A673 (cell line): ENCODE data around the gene LPCAT1. TPM values are rescaled to one million over a fixed set of nuclear protein-coding genes. Genes with fewer than 3 reads are reported as not detected.

Experiments used
- BruUV-seq: library from RNA; stranded (reverse); fragments of 400-500 nt; replicated peaks from 2 replicates; lab custom pipeline; 2021; lab: Mats Ljungman, UMichigan
- CTCF ChIA-PET: fragments of 300-600 bp; sonication (Branson Sonifier 250); formaldehyde crosslinking; loops from one replicate; lab custom pipeline; 2022; ENCODE audit warnings: antibody characterized with exemption; lab: Charles Lee
- POLR2A ChIA-PET: fragments of 300-600 bp; sonication (Branson Sonifier 250); formaldehyde crosslinking; loops from one replicate; lab custom pipeline; 2022; ENCODE audit warnings: antibody characterized with exemption; ENCODE audit not compliant: low non-redundant PET; lab: Charles Lee
- DNase-seq: peaks from one replicate; pipeline ENCODE4 v3.0.0-alpha.2; 2015; ENCODE audit warnings: low spot score
- H3K27ac ChIP-seq: fragments of 200-600 bp; sonication (generic); 2 replicates; pipeline ENCODE4 v1.5.1; 2016; ENCODE audit warnings: mixed run types, low read depth, mild to moderate bottlenecking, mixed read lengths, antibody characterized with exemption, low read length; ENCODE audit not compliant: poor library complexity, severe bottlenecking
- H3K27me3 ChIP-seq: fragments of 200-600 bp; sonication (generic); replicated peaks from 2 replicates; pipeline ENCODE4 v1.6.1; 2017; ENCODE audit warnings: mixed run types, low read depth, mild to moderate bottlenecking, mixed read lengths, antibody characterized with exemption, low read length; ENCODE audit not compliant: insufficient read depth, poor library complexity
- H3K36me3 ChIP-seq: fragments of 200-600 bp; sonication (generic); 2 replicates; pipeline ENCODE4 v1.6.1; 2016; ENCODE audit warnings: mixed run types, mild to moderate bottlenecking, mixed read lengths, antibody characterized with exemption, low read length; ENCODE audit not compliant: insufficient read depth, poor library complexity, severe bottlenecking
- H3K4me1 ChIP-seq: fragments of 200-600 bp; sonication (generic); 2 replicates; pipeline ENCODE4 v1.6.1; 2017; ENCODE audit warnings: mixed run types, mild to moderate bottlenecking, mixed read lengths, antibody characterized with exemption, low read length; ENCODE audit not compliant: insufficient read depth, poor library complexity, severe bottlenecking
- H3K4me3 ChIP-seq: fragments of 200-600 bp; sonication (generic); 2 replicates; pipeline ENCODE4 v1.5.1; 2016; ENCODE audit warnings: low read depth, mixed run types, mild to moderate bottlenecking, mixed read lengths, low read length; ENCODE audit not compliant: poor library complexity, severe bottlenecking
- H3K9me3 ChIP-seq: fragments of 200-600 bp; sonication (generic); 2 replicates; pipeline ENCODE4 v1.6.1; 2016; ENCODE audit warnings: mixed run types, low read depth, mild to moderate bottlenecking, mixed read lengths, antibody characterized with exemption, low read length; ENCODE audit not compliant: poor library complexity, severe bottlenecking
- EZH2 ChIP-seq: fragments of 200-600 bp; sonication (generic); IDR thresholded peaks from 2 replicates; pipeline ENCODE4 v1.6.1; 2017; ENCODE audit warnings: borderline replicate concordance, low read depth, mild to moderate bottlenecking, mixed read lengths, antibody characterized with exemption, low read length; ENCODE audit not compliant: poor library complexity, severe bottlenecking
- intact Hi-C: fragments of 100-400 bp; cut with micrococcal nuclease; formaldehyde crosslinking; loops from one replicate; pipeline ENCODE4 v1.10.0; 2022; ENCODE audit not compliant: unreplicated experiment
- total RNA-seq: library from RNA; stranded (reverse); gene quantifications from 2 replicates; pipeline ENCODE4 v1.2.3, GENCODE V29; 2021
- TF ChIP-seq, protein P1 (sequence below): fragments of 300-800, 200-600 bp; sonication (generic); conservative IDR thresholded peaks from 2 replicates; pipeline ENCODE4 v1.5.1; 2017; ENCODE audit warnings: low read depth, mild to moderate bottlenecking, antibody characterized with exemption, low read length, moderate library complexity, mixed read lengths

Gene LPCAT1
- total RNA-seq, 1 experiment from 2014 or later: 97.3 TPM

- Histone ChIP-seq H3K27me3 (no peaks in the 10 kb centered on the region), H3K4me3 (no peak overlapping the region), H3K36me3 (no peaks in the 10 kb centered on the region), H3K9me3 (no peaks in the 10 kb centered on the region), H3K27ac (no peak overlapping the region), H3K4me1 (no peaks in the 10 kb centered on the region)
- ChIA-PET POLR2A (no interaction called here), CTCF (no interaction called here)
- no TSS peak for BruUV-seq
- no peak for DNase-seq
- TF ChIP-seq, protein P1, sequence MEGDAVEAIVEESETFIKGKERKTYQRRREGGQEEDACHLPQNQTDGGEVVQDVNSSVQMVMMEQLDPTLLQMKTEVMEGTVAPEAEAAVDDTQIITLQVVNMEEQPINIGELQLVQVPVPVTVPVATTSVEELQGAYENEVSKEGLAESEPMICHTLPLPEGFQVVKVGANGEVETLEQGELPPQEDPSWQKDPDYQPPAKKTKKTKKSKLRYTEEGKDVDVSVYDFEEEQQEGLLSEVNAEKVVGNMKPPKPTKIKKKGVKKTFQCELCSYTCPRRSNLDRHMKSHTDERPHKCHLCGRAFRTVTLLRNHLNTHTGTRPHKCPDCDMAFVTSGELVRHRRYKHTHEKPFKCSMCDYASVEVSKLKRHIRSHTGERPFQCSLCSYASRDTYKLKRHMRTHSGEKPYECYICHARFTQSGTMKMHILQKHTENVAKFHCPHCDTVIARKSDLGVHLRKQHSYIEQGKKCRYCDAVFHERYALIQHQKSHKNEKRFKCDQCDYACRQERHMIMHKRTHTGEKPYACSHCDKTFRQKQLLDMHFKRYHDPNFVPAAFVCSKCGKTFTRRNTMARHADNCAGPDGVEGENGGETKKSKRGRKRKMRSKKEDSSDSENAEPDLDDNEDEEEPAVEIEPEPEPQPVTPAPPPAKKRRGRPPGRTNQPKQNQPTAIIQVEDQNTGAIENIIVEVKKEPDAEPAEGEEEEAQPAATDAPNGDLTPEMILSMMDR: no peak
- TF ChIP-seq EZH2: no peak
- intact Hi-C loops: no loop called here
Observed at GRCh38 chr5:1500411-1501091, 23.2 kb downstream of the LPCAT1 start.

- TF ChIP-seq EZH2: no peak
- TF ChIP-seq, protein P1: no peak
- Histone ChIP-seq H3K4me1 (no peaks in the 10 kb centered on the region), H3K36me3 (no peaks in the 10 kb centered on the region), H3K27ac (no peak overlapping the region), H3K27me3 (no peaks in the 10 kb centered on the region), H3K4me3 (no peak overlapping the region), H3K9me3 (no peaks in the 10 kb centered on the region)
- intact Hi-C loops: no loop called here
- no TSS peak for BruUV-seq
- CTCF ChIA-PET: no interaction called here
- no peak for DNase-seq
- POLR2A ChIA-PET: no interaction called here
Observed at GRCh38 chr5:1499851-1500250, 23.9 kb downstream of the LPCAT1 start.

- ChIA-PET CTCF (no interaction called here), POLR2A (no interaction called here)
- H3K27ac ChIP-seq: no peak overlapping the region
- DNase-seq: no peak
- H3K9me3 ChIP-seq: no peaks in the 10 kb centered on the region
- no TSS peak for BruUV-seq
- intact Hi-C loops: no loop called here
- no peaks in the 10 kb centered on the region for H3K27me3 ChIP-seq
- H3K36me3 ChIP-seq: peaks cover 5% of the 10 kb centered on the region
- no peak for TF ChIP-seq EZH2
- TF ChIP-seq, protein P1: no peak
- H3K4me1 ChIP-seq: no peaks in the 10 kb centered on the region
- no peak overlapping the region for H3K4me3 ChIP-seq
Observed at GRCh38 chr5:1498623-1499416, 24.9 kb downstream of the LPCAT1 start.
